Right lobe of liver (tissue), 6 donors: ENCODE measurements around the gene ADAMTSL2. TPM values are rescaled to one million over a fixed set of nuclear protein-coding genes. Genes with fewer than 3 reads are reported as not detected.
A peak's percentile ranks its signal among the peaks of the same experiment; 100 is the strongest.

ENCODE experiments used
- ATAC-seq, 4 donors: fragments of 200-7000 bp; cut with Tn5 transposase; one replicate each; pipeline ENCODE4 v1.9.1; 2020; ENCODE audit warnings: mild to moderate bottlenecking in 4 of 4, moderate library complexity in 4 of 4
- DNase-seq, 3 donors: peaks; one replicate each; pipeline ENCODE4 v3.0.0-alpha.2; 2020
- H3K27ac ChIP-seq, 3 donors: fragments of 200-600 bp; one replicate each; pipeline ENCODE4 v1.8.0; 2022
- H3K27me3 ChIP-seq, 2 donors: fragments of 200-600 bp; one replicate each; pipeline ENCODE4 v1.8.0; 2022
- H3K36me3 ChIP-seq, 4 donors: fragments of 200-600 bp; sonication (generic) in 1 of 4; one replicate each; pipeline versions ENCODE4 v1.5.1 to v1.8.0; 2017 to 2022; ENCODE audit warnings: control low read depth in 1 of 4
- H3K4me1 ChIP-seq, 4 donors: fragments of 200-600 bp; sonication (generic) in 1 of 4; one replicate each; pipeline versions ENCODE4 v1.5.1 to v1.8.0; 2017 to 2022; ENCODE audit warnings: control low read depth in 1 of 4
- H3K4me3 ChIP-seq, 3 donors: fragments of 200-600 bp; one replicate each; pipeline ENCODE4 v1.8.0; 2022
- H3K9me3 ChIP-seq, 4 donors: fragments of 200-600 bp; sonication (generic) in 1 of 4; one replicate each; pipeline versions ENCODE4 v1.5.1 to v1.8.0; 2017 to 2022; ENCODE audit warnings: control low read depth in 1 of 4
- CTCF ChIP-seq, 4 donors: fragments of 200-600 bp in 3 of 4; fragments of 450-650 bp in 1 of 4; IDR thresholded peaks; one replicate each; pipeline versions ENCODE4 v1.5.1 to v1.8.0; 2016 to 2022; ENCODE audit warnings: antibody characterized with exemption in 4 of 4, mild to moderate bottlenecking in 2 of 4
- POLR2A ChIP-seq: fragments of 450-650 bp; IDR thresholded peaks from one replicate; pipeline ENCODE4 v1.6.1; 2017; ENCODE audit warnings: antibody characterized with exemption, mild to moderate bottlenecking
- WGBS: methylation state at CpG from one replicate; pipeline ENCODE4 v1.1.6; 2018; ENCODE audit warnings: low coverage, low lambda C conversion rate; ENCODE audit not compliant: insufficient coverage; ENCODE audit errors: missing lambda C conversion rate; 5-methylcytosine and 5-hydroxymethylcytosine counted together
- intact Hi-C, 2 donors: fragments of 100-400 bp; cut with DNase I; formaldehyde crosslinking; loops; one replicate each; pipeline versions ENCODE4 v1.11.2 to v1.14.1; 2022
- total RNA-seq, 6 experiments: library from RNA; depleted of rRNA in 2 of 6; stranded (reverse); fragments of >200 nt in 2 of 6; fragmentation: NEBNext Ultra II Directional in 3 of 6; extraction: Animal tissue kit (Norgen Biotek cat#: 25700) in 3 of 6; gene quantifications; one replicate each; pipeline versions ENCODE4 v1.1.0 to v1.2.4, GENCODE V29; 2016 to 2023
- donor health status: DM: no; HTN: yes; CAD: no.
- donor health status: DM: no; HTN: no; CAD: no.
- donor health status: DM: no; HTN: no; CAD: no.
- donor health status: DM: no; HTN: yes; CAD: no.
- donor health status: DM: no; HTN: yes; CAD: no.

Gene ADAMTSL2
- total RNA-seq, 6 experiments from 2014 or later, result 9.2 to 24.8 (median 12.7) TPM

- Histone ChIP-seq H3K27me3 (no peaks in the 10 kb centered on the region), H3K4me1 (no peaks in the 10 kb centered on the region), H3K9me3 (no peaks in the 10 kb centered on the region), H3K36me3 (no peaks in the 10 kb centered on the region), H3K4me3 (no peak overlapping the region), H3K27ac (no peak overlapping the region)
- TF ChIP-seq CTCF (IDR thresholded peaks at IDR 0.05), result no peak
- no peak for TF ChIP-seq POLR2A
- 62% methylated on average over 4 of the region's 6 CpGs for WGBS
- no peak for DNase-seq
- ATAC-seq, result no peak
- intact Hi-C loops, result loop anchor here in 1 of 2 donors (10.0 kb wide), 1 partner anchor 56 kb away; the partner anchor contains the start of gene MYMK
These were observed 45.9 kb downstream of the ADAMTSL2 start for GRCh38 chr9:133580419-133580738.

GRCh38 chr9:133581011-133581410, 46.5 kb downstream of the ADAMTSL2 start:
- no peak for DNase-seq

GRCh38 chr9:133581513-133582343, 47.2 kb downstream of the ADAMTSL2 start:
- H3K27me3 ChIP-seq, result no peaks in the 10 kb centered on the region
- intact Hi-C loops, result loop anchor here in 1 of 2 donors (10.0 kb wide), 1 partner anchor 57 kb away; the partner anchor contains the start of gene MYMK
- H3K27ac ChIP-seq, result peak overlapping the region in 1 of 3 donors; percentile 54
- DNase-seq (peak in 1 of 3 donors; percentile 45), ATAC-seq (peak; percentile 32 to 67 (median 44))
- no peaks in the 10 kb centered on the region for H3K9me3 ChIP-seq
- H3K36me3 ChIP-seq, result no peaks in the 10 kb centered on the region
- no peaks in the 10 kb centered on the region for H3K4me1 ChIP-seq
- no peak overlapping the region for H3K4me3 ChIP-seq
- 58% methylated on average over 16 of the region's 19 CpGs for WGBS
- no peak for TF ChIP-seq POLR2A

More at GRCh38 chr9:133581011-133581410, 46.5 kb downstream of the ADAMTSL2 start:
- Histone ChIP-seq H3K4me3 (no peak overlapping the region), H3K27ac (no peak overlapping the region), H3K36me3 (no peaks in the 10 kb centered on the region), H3K4me1 (no peaks in the 10 kb centered on the region), H3K27me3 (no peaks in the 10 kb centered on the region), H3K9me3 (no peaks in the 10 kb centered on the region)
- no peak for TF ChIP-seq POLR2A
- TF ChIP-seq CTCF (IDR thresholded peaks at IDR 0.05), result no peak
- 51% methylated on average over 4 of the region's 4 CpGs for WGBS
- no peak for ATAC-seq
- intact Hi-C loops, result loop anchor here in 1 of 2 donors (10.0 kb wide), 1 partner anchor 56 kb away; the partner anchor contains the start of gene MYMK

- WGBS, result 50% methylated on average over 2 of the region's 14 CpGs
- peak overlapping the region in 1 of 3 donors; percentile 54 for H3K27ac ChIP-seq
- no peaks in the 10 kb centered on the region for H3K27me3 ChIP-seq
These were observed 48.1 kb downstream of the ADAMTSL2 start for GRCh38 chr9:133582501-133583045.

More at GRCh38 chr9:133582501-133583045, 48.1 kb downstream of the ADAMTSL2 start:
- no peak for TF ChIP-seq CTCF (IDR thresholded peaks at IDR 0.05)
- no peak for TF ChIP-seq POLR2A
- Histone ChIP-seq H3K36me3 (no peaks in the 10 kb centered on the region), H3K4me3 (no peak overlapping the region), H3K4me1 (no peaks in the 10 kb centered on the region), H3K9me3 (no peaks in the 10 kb centered on the region)
- ATAC-seq (no peak), DNase-seq (no peak)
- intact Hi-C loops, result loop anchor here in 1 of 2 donors (10.0 kb wide), 1 partner anchor 58 kb away; the partner anchor contains the start of gene MYMK
